ENCODE data around the gene TGFB1. TPM values are rescaled to one million over a fixed set of nuclear protein-coding genes. Genes with fewer than 3 reads are reported as not detected.
"Not testable (repeated sequence)": the region's sequence is repeated elsewhere in the genome, so short reads cannot be mapped to it uniquely, and the experiment has no call there.

The TGFB1 gene
- total RNA-seq, 2 donors from 2014 or later, result 7.4 to 14.7 TPM

GRCh38 chr19:41352279-41352608, 1.5 kb downstream of the TGFB1 start:
- intact Hi-C loops (cut with DNase I, micrococcal nuclease), result no loop called here
- no peak for ATAC-seq
- DNase-seq, result no peak

GRCh38 chr19:41351339-41352245, 2.1 kb downstream of the TGFB1 start:
- intact Hi-C loops (cut with DNase I, micrococcal nuclease), result no loop called here
- ATAC-seq, result peak; percentile 74
- DNase-seq, result peak; percentile 65 to 79

- ATAC-seq (peak; percentile 31), DNase-seq (no peak)
- intact Hi-C loops (cut with DNase I, micrococcal nuclease), result no loop called here
These were observed 2.9 kb downstream of the TGFB1 start for GRCh38 chr19:41350735-41351338.

GRCh38 chr19:41346916-41347315, 6.8 kb downstream of the TGFB1 start:
- ATAC-seq; intact Hi-C loops (cut with DNase I, micrococcal nuclease); DNase-seq: not testable (repeated sequence)

GRCh38 chr19:41344162-41344561, 9.6 kb downstream of the TGFB1 start:
- ATAC-seq, result no peak
- intact Hi-C loops (cut with DNase I, micrococcal nuclease), result no loop called here

GRCh38 chr19:41341669-41342490, 11.8 kb downstream of the TGFB1 start:
- intact Hi-C loops (cut with DNase I, micrococcal nuclease), result no loop called here
- ATAC-seq (peak; percentile 96), DNase-seq (peak in 1 of 2 donors; percentile 58)

More at GRCh38 chr19:41344162-41344561, 9.6 kb downstream of the TGFB1 start:
- DNase-seq, result no peak

GRCh38 chr19:41339936-41340335, 13.8 kb downstream of the TGFB1 start:
- no peak for DNase-seq
- no peak for ATAC-seq
- intact Hi-C loops (cut with DNase I, micrococcal nuclease), result no loop called here

- intact Hi-C loops (cut with DNase I, micrococcal nuclease), result no loop called here
- no peak for ATAC-seq
- no peak for DNase-seq
These were observed 18.3 kb downstream of the TGFB1 start for GRCh38 chr19:41335467-41335866.

- intact Hi-C loops (cut with DNase I, micrococcal nuclease), result no loop called here
- no peak for ATAC-seq
- no peak for DNase-seq
These were observed 18.9 kb downstream of the TGFB1 start for GRCh38 chr19:41334793-41335192.

- intact Hi-C loops (cut with DNase I, micrococcal nuclease), result no loop called here
- ATAC-seq, result no peak
- DNase-seq, result no peak
These were observed 21.3 kb downstream of the TGFB1 start for GRCh38 chr19:41332468-41332867.

GRCh38 chr19:41332000-41332399, 21.7 kb downstream of the TGFB1 start:
- intact Hi-C loops (cut with DNase I, micrococcal nuclease), result no loop called here
- ATAC-seq (no peak), DNase-seq (no peak)

GRCh38 chr19:41330946-41331678, 22.6 kb downstream of the TGFB1 start:
- DNase-seq (no peak), ATAC-seq (no peak)
- intact Hi-C loops (cut with DNase I, micrococcal nuclease), result no loop called here

- ATAC-seq (no peak), DNase-seq (no peak)
- intact Hi-C loops (cut with DNase I, micrococcal nuclease), result no loop called here
These were observed 23.2 kb downstream of the TGFB1 start for GRCh38 chr19:41330481-41330880.

- intact Hi-C loops (cut with DNase I, micrococcal nuclease), result no loop called here
- DNase-seq (peak in 1 of 2 donors; percentile 42), ATAC-seq (no peak)
These were observed 24.9 kb downstream of the TGFB1 start for GRCh38 chr19:41328842-41329225.

GRCh38 chr19:41328157-41328841, 25.4 kb downstream of the TGFB1 start:
- peak; percentile 36 to 42 for DNase-seq
- peak; percentile 33 for ATAC-seq
- intact Hi-C loops (cut with DNase I, micrococcal nuclease), result no loop called here

- ATAC-seq, result peak; percentile 79
- intact Hi-C loops (cut with DNase I, micrococcal nuclease), result no loop called here
- DNase-seq, result peak; percentile 86 to 88
These were observed 26.1 kb downstream of the TGFB1 start for GRCh38 chr19:41327576-41328156.

GRCh38 chr19:41327076-41327575, 26.6 kb downstream of the TGFB1 start:
- DNase-seq (no peak), ATAC-seq (no peak)
- intact Hi-C loops (cut with DNase I, micrococcal nuclease), result no loop called here

Measured in left colon (tissue), 2 donors.